Mammary epithelial cell (primary cell): Measurements from ENCODE around the gene KRTAP25-1.

ENCODE experiments used
- EZH2 ChIP-seq: IDR thresholded peaks from 2 replicates; pipeline ENCODE4 v1.6.1; 2012; ENCODE audit warnings: low read length, inconsistent platforms, borderline replicate concordance
- TF ChIP-seq, protein P1 (sequence below), 2 donors: IDR thresholded peaks in 1 of 2; conservative IDR thresholded peaks in 1 of 2; 2 replicates each; pipeline ENCODE4 v1.5.1; 2011 to 2012; ENCODE audit warnings: inconsistent platforms in 2 of 2, low read length in 2 of 2, mild to moderate bottlenecking in 2 of 2, control low read depth in 1 of 2, low read depth in 1 of 2; ENCODE audit not compliant: insufficient read depth in 1 of 2; ENCODE audit errors: extremely low read depth in 1 of 2

DNA sequence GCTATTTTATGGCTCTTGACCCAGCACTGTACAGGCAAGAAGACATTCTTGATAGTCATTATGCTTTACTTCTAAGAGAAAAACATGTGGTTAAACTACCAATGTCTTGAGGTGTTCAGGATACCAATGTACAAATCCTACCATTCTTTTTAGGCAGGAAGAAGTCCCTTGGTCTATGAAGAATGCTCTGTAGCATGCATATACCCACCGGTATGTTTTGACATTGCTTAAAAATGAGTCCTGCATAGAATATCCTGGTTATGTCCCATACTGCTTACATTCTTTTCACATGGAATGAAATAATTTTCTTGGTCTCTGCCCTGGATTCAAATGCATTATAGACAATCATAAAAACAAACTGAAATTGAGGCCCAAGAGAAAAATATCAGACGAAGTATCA, 43.4 kb upstream of the KRTAP25-1 start:
- TF ChIP-seq, protein P1, sequence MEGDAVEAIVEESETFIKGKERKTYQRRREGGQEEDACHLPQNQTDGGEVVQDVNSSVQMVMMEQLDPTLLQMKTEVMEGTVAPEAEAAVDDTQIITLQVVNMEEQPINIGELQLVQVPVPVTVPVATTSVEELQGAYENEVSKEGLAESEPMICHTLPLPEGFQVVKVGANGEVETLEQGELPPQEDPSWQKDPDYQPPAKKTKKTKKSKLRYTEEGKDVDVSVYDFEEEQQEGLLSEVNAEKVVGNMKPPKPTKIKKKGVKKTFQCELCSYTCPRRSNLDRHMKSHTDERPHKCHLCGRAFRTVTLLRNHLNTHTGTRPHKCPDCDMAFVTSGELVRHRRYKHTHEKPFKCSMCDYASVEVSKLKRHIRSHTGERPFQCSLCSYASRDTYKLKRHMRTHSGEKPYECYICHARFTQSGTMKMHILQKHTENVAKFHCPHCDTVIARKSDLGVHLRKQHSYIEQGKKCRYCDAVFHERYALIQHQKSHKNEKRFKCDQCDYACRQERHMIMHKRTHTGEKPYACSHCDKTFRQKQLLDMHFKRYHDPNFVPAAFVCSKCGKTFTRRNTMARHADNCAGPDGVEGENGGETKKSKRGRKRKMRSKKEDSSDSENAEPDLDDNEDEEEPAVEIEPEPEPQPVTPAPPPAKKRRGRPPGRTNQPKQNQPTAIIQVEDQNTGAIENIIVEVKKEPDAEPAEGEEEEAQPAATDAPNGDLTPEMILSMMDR (conservative IDR thresholded peaks at IDR 0.05 in 1 of 2, IDR thresholded peaks at IDR 0.05 in 1 of 2; ENCODE audit: extremely low read depth in 1 of 2, insufficient read depth in 1 of 2, low read depth in 1 of 2, low read length in 2 of 2) = no peak
- no peak for TF ChIP-seq EZH2
